GM15510 (cell line): ENCODE data around the gene PIGR.

Source experiments
- POLR2A ChIP-seq: IDR thresholded peaks from 3 replicates; pipeline ENCODE4 v1.6.1; 2011; ENCODE audit warnings: borderline replicate concordance; ENCODE audit not compliant: insufficient read length; ENCODE audit errors: extremely low read depth

Gene PIGR

GRCh38 chr1:206929524-206929923 is 16.7 kb downstream of the PIGR start:
- TF ChIP-seq POLR2A = no peak

- TF ChIP-seq POLR2A = no peak
Observed at GRCh38 chr1:206926286-206926685, 20.0 kb downstream of the PIGR start.

GRCh38 chr1:206925106-206925736 is 21.0 kb downstream of the PIGR start:
- peak; percentile 65 for TF ChIP-seq POLR2A

GRCh38 chr1:206924592-206925105 is 21.6 kb downstream of the PIGR start:
- peak; percentile 47 for TF ChIP-seq POLR2A

- peak; percentile 56 for TF ChIP-seq POLR2A
Observed at GRCh38 chr1:206923009-206923960, 23.0 kb downstream of the PIGR start.

- TF ChIP-seq POLR2A = no peak
Observed at GRCh38 chr1:206922524-206922923, 23.7 kb downstream of the PIGR start.

GRCh38 chr1:206921772-206922265 is 24.4 kb downstream of the PIGR start, which contains the start of gene FCMR:
TSS of gene FCMR (minus strand) at chr1:206921941. CDS start at chr1:206921854, 87 bp downstream.
- TF ChIP-seq POLR2A = peak; percentile 51

GRCh38 chr1:206918076-206918475 is 28.2 kb downstream of the PIGR start:
- TF ChIP-seq POLR2A = no peak

GRCh38 chr1:206916000-206916709 is 30.1 kb downstream of the PIGR start:
- no peak for TF ChIP-seq POLR2A

GRCh38 chr1:206915030-206915735 is 31.1 kb downstream of the PIGR start:
- no peak for TF ChIP-seq POLR2A

- TF ChIP-seq POLR2A = no peak
Observed at GRCh38 chr1:206913766-206914537, 32.3 kb downstream of the PIGR start.

GRCh38 chr1:206912445-206913095 is 33.7 kb downstream of the PIGR start:
- TF ChIP-seq POLR2A = no peak
